Peyer's patch (tissue), 4 donors: ENCODE data around the gene GORASP1.

Source experiments
- POLR2A ChIP-seq, 2 donors: fragments of 450-650 bp; IDR thresholded peaks; one replicate each; pipeline ENCODE4 v1.5.1; 2017; ENCODE audit warnings: antibody characterized with exemption in 2 of 2, mild to moderate bottlenecking in 2 of 2, moderate library complexity in 2 of 2
- TF ChIP-seq, protein P1 (sequence below), 6 experiments: fragments of 450-650 bp in 4 of 6; fragments of 200-600 bp in 2 of 6; sonication (generic) in 1 of 6; IDR thresholded peaks; one replicate each; pipeline ENCODE4 v1.5.1; 2017 to 2019; ENCODE audit warnings: antibody characterized with exemption in 6 of 6, mild to moderate bottlenecking in 3 of 6, moderate library complexity in 1 of 6

GRCh38 chr3:39130026-39130425 is 22.6 kb upstream of the GORASP1 start:
- TF ChIP-seq, protein P1, sequence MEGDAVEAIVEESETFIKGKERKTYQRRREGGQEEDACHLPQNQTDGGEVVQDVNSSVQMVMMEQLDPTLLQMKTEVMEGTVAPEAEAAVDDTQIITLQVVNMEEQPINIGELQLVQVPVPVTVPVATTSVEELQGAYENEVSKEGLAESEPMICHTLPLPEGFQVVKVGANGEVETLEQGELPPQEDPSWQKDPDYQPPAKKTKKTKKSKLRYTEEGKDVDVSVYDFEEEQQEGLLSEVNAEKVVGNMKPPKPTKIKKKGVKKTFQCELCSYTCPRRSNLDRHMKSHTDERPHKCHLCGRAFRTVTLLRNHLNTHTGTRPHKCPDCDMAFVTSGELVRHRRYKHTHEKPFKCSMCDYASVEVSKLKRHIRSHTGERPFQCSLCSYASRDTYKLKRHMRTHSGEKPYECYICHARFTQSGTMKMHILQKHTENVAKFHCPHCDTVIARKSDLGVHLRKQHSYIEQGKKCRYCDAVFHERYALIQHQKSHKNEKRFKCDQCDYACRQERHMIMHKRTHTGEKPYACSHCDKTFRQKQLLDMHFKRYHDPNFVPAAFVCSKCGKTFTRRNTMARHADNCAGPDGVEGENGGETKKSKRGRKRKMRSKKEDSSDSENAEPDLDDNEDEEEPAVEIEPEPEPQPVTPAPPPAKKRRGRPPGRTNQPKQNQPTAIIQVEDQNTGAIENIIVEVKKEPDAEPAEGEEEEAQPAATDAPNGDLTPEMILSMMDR (IDR thresholded peaks at IDR 0.05): no peak
- TF ChIP-seq POLR2A (IDR thresholded peaks at IDR 0.05): no peak
